Middle frontal gyrus (tissue), 1 donor: Measurements from ENCODE around the gene PSMB7.

Source experiments
- DNase-seq: peaks from one replicate; pipeline ENCODE4 v3.0.0-alpha.2; 2015; ENCODE audit warnings: low spot score; ENCODE audit errors: extremely low spot score

PSMB7 gene

GRCh38 chr9:124384210-124384609, 31.0 kb downstream of the PSMB7 start:
- DNase-seq = no peak

- no peak for DNase-seq
Observed at GRCh38 chr9:124381170-124381945, 33.9 kb downstream of the PSMB7 start.

- DNase-seq = peak; percentile 24
Observed at GRCh38 chr9:124377551-124378406, 37.5 kb downstream of the PSMB7 start.

- no peak for DNase-seq
Observed at GRCh38 chr9:124376329-124376728, 38.9 kb downstream of the PSMB7 start.

- DNase-seq = no peak
Observed at GRCh38 chr9:124375726-124376125, 39.5 kb downstream of the PSMB7 start.

GRCh38 chr9:124373851-124374250, 41.4 kb downstream of the PSMB7 start:
- no peak for DNase-seq

GRCh38 chr9:124373386-124373785, 41.9 kb downstream of the PSMB7 start:
- DNase-seq = no peak

GRCh38 chr9:124372038-124372437, 43.2 kb downstream of the PSMB7 start:
- no peak for DNase-seq

GRCh38 chr9:124370896-124371582, 44.2 kb downstream of the PSMB7 start:
- no peak for DNase-seq

- DNase-seq = no peak
Observed at GRCh38 chr9:124369231-124369797, 45.9 kb downstream of the PSMB7 start.

GRCh38 chr9:124368692-124369091, 46.5 kb downstream of the PSMB7 start:
- no peak for DNase-seq

- no peak for DNase-seq
Observed at GRCh38 chr9:124366476-124367220, 48.6 kb downstream of the PSMB7 start.

GRCh38 chr9:124365036-124365435, 50.2 kb downstream of the PSMB7 start:
- no peak for DNase-seq

GRCh38 chr9:124364141-124364540, 51.1 kb downstream of the PSMB7 start:
- no peak for DNase-seq

- no peak for DNase-seq
Observed at GRCh38 chr9:124363326-124364096, 51.7 kb downstream of the PSMB7 start.

GRCh38 chr9:124361128-124361527, 54.1 kb downstream of the PSMB7 start:
- no peak for DNase-seq

GRCh38 chr9:124359855-124360678, 55.2 kb downstream of the PSMB7 start:
- DNase-seq = no peak

GRCh38 chr9:124359426-124359825, 55.8 kb downstream of the PSMB7 start:
- no peak for DNase-seq

- DNase-seq = no peak
Observed at GRCh38 chr9:124358631-124359030, 56.6 kb downstream of the PSMB7 start.
